IMR-90 (cell line): Measurements from ENCODE around the gene HECTD1. TPM values are rescaled to one million over a fixed set of nuclear protein-coding genes. Genes with fewer than 3 reads are reported as not detected.

Experiments
- ATAC-seq: fragments of 200-7000 bp; cut with Tn5 transposase; 2 replicates; pipeline ENCODE4 v1.9.1; 2020; ENCODE audit warnings: low read depth, mild to moderate bottlenecking, moderate library complexity
- BruUV-seq: library from RNA; stranded (reverse); fragments of 400-500 nt; replicated peaks from 2 replicates; lab custom pipeline; 2021; lab: Mats Ljungman, UMichigan
- CTCF ChIA-PET: fragments of 300-600 bp; formaldehyde crosslinking; extraction: SDS; loops from one replicate; lab custom pipeline; 2021; ENCODE audit warnings: antibody characterized with exemption; lab: Yijun Ruan, JAX
- POLR2A ChIA-PET: fragments of 300-600 bp; sonication (Branson Sonifier 250); formaldehyde crosslinking; loops from one replicate; lab custom pipeline; 2022; ENCODE audit warnings: antibody characterized with exemption; ENCODE audit not compliant: unreplicated experiment; lab: Charles Lee
- DNase-seq: peaks from one replicate; pipeline ENCODE4 v3.0.0; 2013
- H2AFZ ChIP-seq: replicated peaks from 2 replicates; pipeline ENCODE3; 2013; ENCODE audit warnings: low read length, mild to moderate bottlenecking; ENCODE audit not compliant: poor library complexity
- H2AK5ac ChIP-seq: 2 replicates; pipeline ENCODE4 v1.6.1; 2013; ENCODE audit warnings: low read depth, low read length, inconsistent platforms
- H2AK9ac ChIP-seq: replicated peaks from 2 replicates; pipeline ENCODE3; 2013; ENCODE audit warnings: mild to moderate bottlenecking, low read depth, low read length, moderate library complexity; ENCODE audit not compliant: poor library complexity
- H2BK120ac ChIP-seq: 2 replicates; pipeline ENCODE4 v1.6.1; 2013; ENCODE audit warnings: low read depth, low read length, inconsistent platforms
- H2BK15ac ChIP-seq: 3 replicates; pipeline ENCODE4 v1.6.1; 2013; ENCODE audit warnings: low read depth, low read length, inconsistent platforms
- H2BK20ac ChIP-seq: 2 replicates; pipeline ENCODE4 v1.6.1; 2013; ENCODE audit warnings: low read depth, mild to moderate bottlenecking, inconsistent platforms, low read length, moderate library complexity
- H2BK5ac ChIP-seq: 2 replicates; pipeline ENCODE4 v1.6.1; 2013; ENCODE audit warnings: mild to moderate bottlenecking, low read depth, low read length, inconsistent platforms; ENCODE audit not compliant: poor library complexity, severe bottlenecking
- H3K14ac ChIP-seq: replicated peaks from 2 replicates; pipeline ENCODE4 v1.6.1; 2013; ENCODE audit warnings: low read depth, low read length, inconsistent platforms
- H3K18ac ChIP-seq: 2 replicates; pipeline ENCODE4 v1.6.1; 2013; ENCODE audit warnings: low read depth, low read length, control low read depth
- H3K23ac ChIP-seq: 2 replicates; pipeline ENCODE4 v1.6.1; 2013; ENCODE audit warnings: low read depth, low read length, inconsistent platforms
- H3K27ac ChIP-seq: 2 replicates; pipeline ENCODE4 v1.5.1; 2013; ENCODE audit warnings: mild to moderate bottlenecking, control low read depth, low read length; ENCODE audit not compliant: insufficient read depth
- H3K27me3 ChIP-seq: 2 replicates; pipeline ENCODE4 v1.6.1; 2013; ENCODE audit warnings: low read length; ENCODE audit not compliant: control insufficient read depth, insufficient read depth
- H3K36me3 ChIP-seq: 2 replicates; pipeline ENCODE4 v1.6.1; 2013; ENCODE audit warnings: low read length, mixed read lengths; ENCODE audit not compliant: control insufficient read depth, insufficient read depth
- H3K4ac ChIP-seq: 2 replicates; pipeline ENCODE4 v1.6.1; 2013; ENCODE audit warnings: low read depth, low read length, inconsistent platforms
- H3K4me1 ChIP-seq: 2 replicates; pipeline ENCODE4 v1.6.1; 2013; ENCODE audit warnings: low read length, mixed read lengths; ENCODE audit not compliant: control insufficient read depth, insufficient read depth
- H3K4me2 ChIP-seq: 2 replicates; pipeline ENCODE4 v1.6.1; 2013; ENCODE audit warnings: low read depth, mild to moderate bottlenecking, control low read depth, low read length, moderate library complexity
- H3K4me3 ChIP-seq: 2 replicates; pipeline ENCODE4 v1.5.1; 2013; ENCODE audit warnings: low read depth, mild to moderate bottlenecking, control low read depth, low read length, moderate library complexity; ENCODE audit not compliant: insufficient read depth
- H3K56ac ChIP-seq: 2 replicates; pipeline ENCODE4 v1.6.1; 2013; ENCODE audit warnings: low read length, inconsistent platforms; ENCODE audit not compliant: insufficient read depth; ENCODE audit errors: extremely low read depth
- H3K79me1 ChIP-seq, 2 experiments: 2 replicates each; pipeline ENCODE4 v1.6.1; 2013; ENCODE audit warnings: low read length in 2 of 2, inconsistent platforms in 1 of 2, low read depth in 1 of 2
- H3K9ac ChIP-seq: 2 replicates; pipeline ENCODE4 v1.6.1; 2013; ENCODE audit warnings: low read depth, low read length, control low read depth
- H3K9me1 ChIP-seq: 2 replicates; pipeline ENCODE4 v1.6.1; 2013; ENCODE audit warnings: low read length, inconsistent platforms; ENCODE audit not compliant: insufficient read depth
- H3K9me3 ChIP-seq: 2 replicates; pipeline ENCODE4 v1.6.1; 2013; ENCODE audit warnings: low read length; ENCODE audit not compliant: control insufficient read depth, insufficient read depth
- H4K20me1 ChIP-seq: 2 replicates; pipeline ENCODE4 v1.6.1; 2013; ENCODE audit warnings: low read length, inconsistent platforms; ENCODE audit not compliant: insufficient read depth
- H4K5ac ChIP-seq: 2 replicates; pipeline ENCODE4 v1.6.1; 2013; ENCODE audit warnings: mild to moderate bottlenecking, low read depth, low read length, control low read depth
- H4K8ac ChIP-seq, 2 experiments: 2 replicates each; pipeline ENCODE4 v1.6.1; 2013; ENCODE audit warnings: low read depth in 2 of 2, low read length in 2 of 2, control low read depth in 1 of 2, inconsistent platforms in 1 of 2
- H4K91ac ChIP-seq: 2 replicates; pipeline ENCODE4 v1.6.1; 2013; ENCODE audit warnings: low read depth, low read length, inconsistent platforms; ENCODE audit not compliant: insufficient read depth
- BHLHE40 ChIP-seq: fragments of 150-350 bp; IDR thresholded peaks from 2 replicates; pipeline ENCODE4 v1.6.1; 2016; ENCODE audit warnings: mild to moderate bottlenecking, low read depth, low read length
- CHD1 ChIP-seq: IDR thresholded peaks from 2 replicates; pipeline ENCODE4 v1.6.1; 2012; ENCODE audit warnings: low read depth, low read length, improper control_type of control experiment
- ELK1 ChIP-seq: fragments of 150-350 bp; IDR thresholded peaks from 2 replicates; pipeline ENCODE4 v1.6.1; 2016; ENCODE audit warnings: low read depth, mild to moderate bottlenecking, low read length, moderate library complexity, borderline replicate concordance
- FOS ChIP-seq: fragments of 150-350 bp; IDR thresholded peaks from 2 replicates; pipeline ENCODE4 v1.6.1; 2016; ENCODE audit warnings: low read depth, low read length
- MXI1 ChIP-seq: IDR thresholded peaks from 2 replicates; pipeline ENCODE4 v1.6.1; 2012; ENCODE audit warnings: low read depth, mild to moderate bottlenecking, low read length, moderate library complexity, borderline replicate concordance
- NFE2L2 ChIP-seq: fragments of 150-350 bp; IDR thresholded peaks from 2 replicates; pipeline ENCODE4 v1.6.1; 2016; ENCODE audit warnings: low read depth, mild to moderate bottlenecking, low read length
- RAD21 ChIP-seq: IDR thresholded peaks from 2 replicates; pipeline ENCODE4 v1.6.1; 2012; ENCODE audit warnings: low read length, improper control_type of control experiment
- RCOR1 ChIP-seq: IDR thresholded peaks from 2 replicates; pipeline ENCODE4 v1.6.1; 2012; ENCODE audit warnings: mild to moderate bottlenecking, low read length, improper control_type of control experiment; ENCODE audit not compliant: insufficient replicate concordance
- RFX5 ChIP-seq: IDR thresholded peaks from 2 replicates; pipeline ENCODE4 v1.8.0; 2012; ENCODE audit warnings: low read depth, mild to moderate bottlenecking, low read length, moderate library complexity
- SMC3 ChIP-seq: fragments of 150-350 bp; IDR thresholded peaks from 2 replicates; pipeline ENCODE4 v1.6.1; 2016; ENCODE audit warnings: low read depth, mild to moderate bottlenecking, antibody characterized with exemption, low read length, moderate library complexity
- WGBS, 2 experiments: methylation state at CpG; one replicate each; pipeline versions ENCODE4 v1.1.5 to v1.1.7; 2013; ENCODE audit warnings: missing lambda C conversion rate in 2 of 2; ENCODE audit not compliant: insufficient read length in 1 of 2; ENCODE audit errors: extremely low coverage in 2 of 2; 5-methylcytosine and 5-hydroxymethylcytosine counted together
- dilution Hi-C: fragments of 300-500 bp; cut with HindIII; formaldehyde crosslinking; loops from one replicate; pipeline ENCODE4 v1.14.3; 2018; ENCODE audit warnings: low sequenced_read_pairs; ENCODE audit not compliant: unreplicated experiment
- in situ Hi-C: fragments of 300-500 bp; cut with MboI; formaldehyde crosslinking; loops from 3 replicates; pipeline ENCODE4 v1.14.3; 2019; ENCODE audit warnings: low sequenced_read_pairs, inconsistent platforms, mixed read lengths
- intact Hi-C: fragments of 100-400 bp; cut with micrococcal nuclease; formaldehyde crosslinking; loops from 2 replicates; pipeline ENCODE4 v1.10.0; 2022
- polyA plus RNA-seq, 3 experiments: library from polyadenylated mRNA; depleted of rRNA; stranded (reverse); fragments of >200 nt; gene quantifications; 2 replicates each; pipeline ENCODE4 v1.2.3, GENCODE V29; 2012; ENCODE audit warnings: low replicate concordance in 1 of 3
- total RNA-seq: library from RNA; depleted of rRNA; stranded (reverse); fragments of >200 nt; gene quantifications from 2 replicates; pipeline ENCODE4 v1.2.3, GENCODE V29; 2012

Gene HECTD1
- total and polyA plus RNA-seq, 2 of the 4 experiments (the other 2 are of a cell fraction), result 48.5 to 228 TPM

DNA sequence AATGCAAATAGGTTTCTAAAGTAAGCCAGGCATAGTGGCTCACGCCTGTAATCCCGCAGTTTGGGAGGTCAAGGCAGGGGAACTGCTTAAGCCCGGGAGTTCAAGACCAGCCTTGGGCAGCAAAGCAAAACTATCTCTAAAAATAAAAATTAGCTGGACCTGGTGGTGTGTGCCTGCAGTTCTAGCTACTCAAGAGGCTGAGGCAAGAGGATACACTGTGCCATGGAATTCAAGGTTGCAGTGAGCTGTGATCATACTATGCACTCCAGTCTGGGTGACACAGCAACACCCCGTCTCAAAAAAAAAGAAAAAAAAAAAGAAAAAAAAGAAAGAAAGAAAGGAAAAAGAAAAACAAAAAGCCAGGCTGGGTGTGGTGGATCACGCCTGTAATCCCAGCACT is 46.3 kb downstream of the HECTD1 start:
- Histone ChIP-seq H3K4ac (no peak overlapping the region), H3K9ac (no peak overlapping the region), H2AK5ac (0 out of 2 replicates have a peak overlapping the region, but pooled peaks have one; percentile 56), H2BK20ac (no peak overlapping the region), H3K36me3 (peaks cover 21% of the 10 kb centered on the region), H3K4me1 (peaks cover 13% of the 10 kb centered on the region), H2AK9ac (no peak overlapping the region), H3K4me3 (no peak overlapping the region), H2BK15ac (no peak overlapping the region), H3K14ac (no peak overlapping the region), H4K20me1 (no peaks in the 10 kb centered on the region; the same call in 1 of the 2 replicates), H3K9me1 (peaks cover 14% of the 10 kb centered on the region), H3K9me3 (no peaks in the 10 kb centered on the region), H2AFZ (no peak overlapping the region), H4K8ac (no peak overlapping the region), H3K18ac (no peak overlapping the region), H3K27me3 (no peaks in the 10 kb centered on the region), H4K5ac (no peak overlapping the region), H3K79me1 (peaks cover 24 to 60% of the 10 kb centered on the region in 2 experiments), H3K27ac (no peak overlapping the region), H3K4me2 (no peak overlapping the region), H2BK120ac (no peak overlapping the region), H3K56ac (no peak overlapping the region), H2BK5ac (no peak overlapping the region), H3K23ac (no peak overlapping the region), H4K91ac (no peak overlapping the region)
- dilution Hi-C loops, result no loop called here
- TF ChIP-seq RAD21, result no peak
- no peak for TF ChIP-seq MXI1
- TF ChIP-seq SMC3, result no peak
- no peak for TF ChIP-seq NFE2L2
- no peak for TF ChIP-seq ELK1
- TF ChIP-seq CHD1, result no peak
- no peak for TF ChIP-seq FOS
- TF ChIP-seq RFX5, result no peak
- TF ChIP-seq RCOR1, result no peak
- TF ChIP-seq BHLHE40, result no peak
- intact Hi-C loops, result no loop called here
- DNase-seq (no peak), ATAC-seq (no peak)
- in situ Hi-C loops, result no loop called here
- no TSS peak for BruUV-seq
- no CpG with 5 or more reads among the region's 5 CpGs for WGBS, 2 experiments
- ChIA-PET CTCF (no interaction called here), POLR2A (no interaction called here)
